Panc1 (cell line): ENCODE results near the gene SLC10A4. TPM values are rescaled to one million over a fixed set of nuclear protein-coding genes. Genes with fewer than 3 reads are reported as not detected.

Source experiments
- ATAC-seq: fragments of 200-7000 bp; cut with Tn5 transposase; 2 replicates; pipeline ENCODE4 v1.9.1; 2020; ENCODE audit warnings: mild to moderate bottlenecking, moderate library complexity
- BruUV-seq: library from RNA; stranded (reverse); fragments of 400-500 nt; replicated peaks from 2 replicates; lab custom pipeline; 2021; lab: Mats Ljungman, UMichigan
- CTCF ChIA-PET: fragments of 300-600 bp; sonication (Branson Sonifier 250); formaldehyde crosslinking; loops from one replicate; lab custom pipeline; 2022; ENCODE audit warnings: antibody characterized with exemption; lab: Charles Lee
- POLR2A ChIA-PET: fragments of 300-600 bp; sonication (Branson Sonifier 250); formaldehyde crosslinking; loops from one replicate; lab custom pipeline; 2022; ENCODE audit warnings: antibody characterized with exemption; lab: Charles Lee
- DNase-seq: peaks from one replicate; pipeline ENCODE4 v3.0.0-alpha.2; 2010; ENCODE audit warnings: low read depth, low spot score
- H3K27ac ChIP-seq: 2 replicates; pipeline ENCODE4 v1.5.1; 2011; ENCODE audit warnings: mild to moderate bottlenecking, low read length, inconsistent platforms
- H3K27me3 ChIP-seq: fragments of 200-500 bp; sonication (Bioruptor generic); 2 replicates; pipeline ENCODE4 v1.6.0; 2014; ENCODE audit warnings: low read length, inconsistent platforms; ENCODE audit not compliant: control insufficient read depth, insufficient read depth
- H3K36me3 ChIP-seq: fragments of 200-500 bp; sonication (Bioruptor generic); 2 replicates; pipeline ENCODE4 v1.5.1; 2014; ENCODE audit warnings: inconsistent platforms, mild to moderate bottlenecking, low read length, moderate library complexity; ENCODE audit not compliant: control insufficient read depth, insufficient read depth
- H3K4me1 ChIP-seq: 2 replicates; pipeline ENCODE4 v1.5.1; 2011; ENCODE audit warnings: inconsistent platforms, mild to moderate bottlenecking, low read length, moderate library complexity; ENCODE audit not compliant: control insufficient read depth, insufficient read depth
- H3K4me3 ChIP-seq, 2 experiments: 2 replicates each; pipeline ENCODE4 v1.5.1; 2011 to 2012; ENCODE audit warnings: low read depth in 2 of 2, low read length in 2 of 2, mild to moderate bottlenecking in 2 of 2, inconsistent platforms in 1 of 2, moderate library complexity in 1 of 2
- H3K9me3 ChIP-seq: fragments of 200-500 bp; sonication (Bioruptor generic); 2 replicates; pipeline ENCODE4 v1.5.1; 2014; ENCODE audit warnings: low read depth, mild to moderate bottlenecking, inconsistent platforms, low read length, moderate library complexity; ENCODE audit not compliant: control insufficient read depth, insufficient read depth
- CTCF ChIP-seq: fragments of 450-650 bp; IDR thresholded peaks from 2 replicates; pipeline ENCODE4 v1.5.1; 2017; ENCODE audit warnings: mild to moderate bottlenecking
- POLR2AphosphoS5 ChIP-seq: IDR thresholded peaks from 2 replicates; pipeline ENCODE4 v1.6.1; 2012; ENCODE audit warnings: mild to moderate bottlenecking, low read depth, low read length, moderate library complexity
- REST ChIP-seq, 2 experiments: IDR thresholded peaks; 2 replicates each; pipeline ENCODE4 v1.6.1; 2011 to 2012; ENCODE audit warnings: low read depth in 2 of 2, control low read depth in 1 of 2, low read length in 1 of 2, mild to moderate bottlenecking in 1 of 2, moderate library complexity in 1 of 2; ENCODE audit not compliant: insufficient read depth in 1 of 2
- SIN3A ChIP-seq: IDR thresholded peaks from 2 replicates; pipeline ENCODE4 v1.6.1; 2012; ENCODE audit warnings: low read depth, mild to moderate bottlenecking, low read length, moderate library complexity, borderline replicate concordance; ENCODE audit not compliant: insufficient read depth
- TCF7L2 ChIP-seq: IDR thresholded peaks from 2 replicates; pipeline ENCODE4 v1.6.1; 2011; ENCODE audit warnings: mild to moderate bottlenecking, low read depth, low read length, inconsistent platforms
- in situ Hi-C: cut with HindIII; loops from 2 replicates; pipeline ENCODE4 v1.10.0; 2016; ENCODE audit warnings: low sequenced_read_pairs, low pct_unique_long_range_greater_than_20kb
- intact Hi-C: fragments of 100-400 bp; cut with micrococcal nuclease; formaldehyde crosslinking; loops from one replicate; pipeline ENCODE4 v1.10.0; 2022; ENCODE audit not compliant: unreplicated experiment
- total RNA-seq: library from RNA; stranded (reverse); gene quantifications from one replicate; pipeline ENCODE4 v1.2.1, GENCODE V29; 2021; ENCODE audit not compliant: unreplicated experiment

The SLC10A4 gene
- total RNA-seq, 1 experiment from 2014 or later: 1.2 TPM

- POLR2A ChIA-PET: no interaction called here
- in situ Hi-C loops: no loop called here
Measured at GRCh38 chr4:48526406-48526805, 43.3 kb downstream of the SLC10A4 start.

GRCh38 chr4:48538358-48538757 is 55.2 kb downstream of the SLC10A4 start:
- ATAC-seq: no peak
- CTCF ChIA-PET: no interaction called here

More at GRCh38 chr4:48526406-48526805, 43.3 kb downstream of the SLC10A4 start:
- no TSS peak for BruUV-seq
- no peak for ATAC-seq
- peaks cover 29% of the 10 kb centered on the region for H3K36me3 ChIP-seq
- CTCF ChIA-PET: no interaction called here
- H3K9me3 ChIP-seq: no peaks in the 10 kb centered on the region
- H3K27me3 ChIP-seq: no peaks in the 10 kb centered on the region
- no peak for DNase-seq
- no peaks in the 10 kb centered on the region for H3K4me1 ChIP-seq
- TF ChIP-seq POLR2AphosphoS5: no peak
- no peak for TF ChIP-seq SIN3A
- no peak for TF ChIP-seq REST (IDR thresholded peaks at IDR 0.05; ENCODE audit: insufficient read depth in 1 of 2, low read depth in 2 of 2, low read length in 1 of 2)
- no peak for TF ChIP-seq CTCF
- no peak for TF ChIP-seq TCF7L2
- no peak overlapping the region for H3K4me3 ChIP-seq
- intact Hi-C loops: no loop called here
- no peak overlapping the region for H3K27ac ChIP-seq

More at GRCh38 chr4:48538358-48538757, 55.2 kb downstream of the SLC10A4 start:
- POLR2A ChIA-PET: no interaction called here
- BruUV-seq: no TSS peak
- no peak overlapping the region for H3K4me3 ChIP-seq
- H3K36me3 ChIP-seq: peaks cover 7% of the 10 kb centered on the region; the same call in 1 of the 2 replicates
- no peak for DNase-seq
- TF ChIP-seq CTCF (no peak), REST (IDR thresholded peaks at IDR 0.05; ENCODE audit: insufficient read depth in 1 of 2, low read depth in 2 of 2, low read length in 1 of 2) (no peak), SIN3A (no peak), TCF7L2 (no peak), POLR2AphosphoS5 (no peak)
- H3K4me1 ChIP-seq: no peaks in the 10 kb centered on the region
- no peaks in the 10 kb centered on the region for H3K9me3 ChIP-seq
- no peak overlapping the region for H3K27ac ChIP-seq
- in situ Hi-C loops (no loop called here), intact Hi-C loops (no loop called here)
- no peaks in the 10 kb centered on the region for H3K27me3 ChIP-seq
